NT2/D1 (cell line): ENCODE results near the gene RPS6KA2.

Experiments used
- YY1 ChIP-seq: IDR thresholded peaks from 2 replicates; pipeline ENCODE4 v1.6.1; 2011; ENCODE audit not compliant: insufficient read length, insufficient read depth
- ZNF274 ChIP-seq: IDR thresholded peaks from 2 replicates; pipeline ENCODE4 v1.6.1; 2011; ENCODE audit warnings: mild to moderate bottlenecking, low read depth, low read length

GRCh38 chr6:166411721-166412151 is 215.3 kb downstream of the RPS6KA2 start:
- no peak for TF ChIP-seq ZNF274
- TF ChIP-seq YY1, result no peak
